Spleen (tissue), 7 donors: ENCODE results near the gene TTLL12.

Source experiments
- POLR2AphosphoS5 ChIP-seq, 3 donors: sonication (generic); formaldehyde crosslinking; IDR thresholded peaks; one replicate each; pipeline ENCODE4 v1.5.1; 2017; ENCODE audit warnings: antibody characterized with exemption in 3 of 3
- TF ChIP-seq, protein P1 (sequence below), 11 experiments: fragments of 200-600 bp in 7 of 11; fragments of 450-650 bp in 4 of 11; sonication (generic) in 4 of 11; IDR thresholded peaks in 8 of 11; conservative IDR thresholded peaks in 3 of 11; 1 replicate in 7 of 11; 2 replicates in 4 of 11; pipeline versions ENCODE4 v1.4.0 to v1.8.0; 2016 to 2021; ENCODE audit warnings: antibody characterized with exemption in 11 of 11, inconsistent platforms in 4 of 11, mild to moderate bottlenecking in 1 of 11
- donor health status: DM: no; HTN: no; CAD: no; lungs with moderate emphysema.
- donor health status: DM: no; HTN: no; CAD: no.
- donor health status: DM: no; HTN: no; CAD: no.

GRCh38 chr22:43226377-43227238 lies 39.7 kb upstream of the TTLL12 start:
- TF ChIP-seq, protein P1, sequence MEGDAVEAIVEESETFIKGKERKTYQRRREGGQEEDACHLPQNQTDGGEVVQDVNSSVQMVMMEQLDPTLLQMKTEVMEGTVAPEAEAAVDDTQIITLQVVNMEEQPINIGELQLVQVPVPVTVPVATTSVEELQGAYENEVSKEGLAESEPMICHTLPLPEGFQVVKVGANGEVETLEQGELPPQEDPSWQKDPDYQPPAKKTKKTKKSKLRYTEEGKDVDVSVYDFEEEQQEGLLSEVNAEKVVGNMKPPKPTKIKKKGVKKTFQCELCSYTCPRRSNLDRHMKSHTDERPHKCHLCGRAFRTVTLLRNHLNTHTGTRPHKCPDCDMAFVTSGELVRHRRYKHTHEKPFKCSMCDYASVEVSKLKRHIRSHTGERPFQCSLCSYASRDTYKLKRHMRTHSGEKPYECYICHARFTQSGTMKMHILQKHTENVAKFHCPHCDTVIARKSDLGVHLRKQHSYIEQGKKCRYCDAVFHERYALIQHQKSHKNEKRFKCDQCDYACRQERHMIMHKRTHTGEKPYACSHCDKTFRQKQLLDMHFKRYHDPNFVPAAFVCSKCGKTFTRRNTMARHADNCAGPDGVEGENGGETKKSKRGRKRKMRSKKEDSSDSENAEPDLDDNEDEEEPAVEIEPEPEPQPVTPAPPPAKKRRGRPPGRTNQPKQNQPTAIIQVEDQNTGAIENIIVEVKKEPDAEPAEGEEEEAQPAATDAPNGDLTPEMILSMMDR (IDR thresholded peaks at IDR 0.05 in 8 of 11, conservative IDR thresholded peaks at IDR 0.05 in 3 of 11): no peak
- no peak for TF ChIP-seq POLR2AphosphoS5 (IDR thresholded peaks at IDR 0.05)
